ENCODE measurements around the gene PROM2. TPM values are rescaled to one million over a fixed set of nuclear protein-coding genes. Genes with fewer than 3 reads are reported as not detected.

PROM2 gene
- total and polyA plus RNA-seq, 10 of the 15 experiments (the other 5 are each of a cell fraction or from before 2014, with no cell fraction given) = 0.01 to 0.04 TPM; not detected in 8

DNA sequence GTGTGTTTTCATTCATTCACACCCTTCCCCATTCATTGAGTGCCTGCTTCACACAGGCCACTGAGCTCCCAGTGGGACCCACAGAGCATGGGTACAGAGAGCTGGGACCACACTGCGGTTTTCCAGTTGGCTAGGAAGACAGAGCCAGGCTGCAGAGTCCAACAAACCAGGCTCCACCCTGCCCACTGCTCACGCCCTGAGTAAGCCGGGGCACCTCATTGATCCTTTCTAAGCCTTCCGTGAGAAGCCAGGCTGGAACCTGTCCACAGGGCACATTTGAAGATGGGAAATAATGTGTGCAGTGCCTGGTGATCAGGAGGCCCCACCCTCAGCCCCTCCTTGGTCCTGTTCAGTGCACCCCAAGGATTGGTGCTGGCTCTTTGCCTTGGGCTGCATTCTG, 36.4 kb downstream of the PROM2 start:
- 21% methylated on average over 4 of the region's 4 CpGs for WGBS (ENCODE audit: insufficient coverage, insufficient replicate concordance, low lambda C conversion rate, missing lambda C conversion rate)

DNA sequence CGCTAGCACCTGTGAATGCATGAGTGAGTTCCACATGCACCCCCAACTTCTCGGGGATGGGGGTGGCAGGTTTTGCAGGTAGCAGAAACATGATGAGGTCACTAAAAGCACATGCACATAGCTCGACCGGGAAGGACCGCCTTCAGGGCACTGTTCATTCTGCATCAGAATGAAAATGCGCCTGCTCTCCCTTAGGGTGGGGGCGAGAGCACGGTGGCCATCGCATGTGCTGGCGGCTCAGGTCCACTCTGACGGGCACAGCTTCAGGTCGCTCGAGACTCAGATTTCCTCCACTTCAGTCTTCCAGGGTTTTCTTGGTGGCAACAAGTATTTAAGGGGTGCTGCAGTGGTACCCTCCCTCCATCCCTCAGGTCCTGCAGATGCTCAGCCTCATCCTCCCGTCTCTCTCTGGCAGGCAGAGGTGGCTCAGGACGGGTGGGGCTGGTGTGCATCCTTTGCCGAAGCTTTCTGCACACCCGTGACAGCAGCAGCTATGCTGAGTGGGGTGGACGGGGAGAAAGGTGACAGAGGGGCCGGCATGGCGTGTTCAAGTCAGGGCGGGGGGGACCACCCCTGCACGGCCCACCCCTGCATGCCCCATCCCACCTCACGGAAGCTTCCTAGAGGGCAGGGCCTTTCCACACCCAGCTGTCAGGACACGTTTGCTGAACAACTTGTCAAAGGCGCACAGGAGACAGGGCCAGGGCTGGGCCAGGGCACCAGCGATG, 37.7 kb downstream of the PROM2 start:
- no peak for DNase-seq (ENCODE audit: low read depth, low spot score)
- ATAC-seq = no peak
- CTCF ChIA-PET = no interaction called here
- no peak for FAIRE-seq
- POLR2A ChIA-PET = no interaction called here
- intact Hi-C loops (cut with micrococcal nuclease; ENCODE audit: unreplicated experiment) (no loop called here), in situ Hi-C loops (cut with MboI) (no loop called here)
- Histone ChIP-seq H3K27ac (ENCODE audit: control insufficient read depth, insufficient read depth) (no peak overlapping the region), H2AFZ (ENCODE audit: control insufficient read depth, low read depth, low read length) (no peak overlapping the region), H3K27me3 (replicated peaks in 1 of 2; ENCODE audit: control insufficient read depth in 2 of 2, insufficient read depth in 2 of 2, low read length in 1 of 2) (no peaks in the 10 kb centered on the region; a peak in 1 of 4 replicates), H3K4me1 (ENCODE audit: control insufficient read depth, insufficient read depth, low read length) (no peaks in the 10 kb centered on the region), H3K4me3 (no peak overlapping the region), H3K9me3 (replicated peaks; ENCODE audit: control insufficient read depth, insufficient read depth, low read length) (no peaks in the 10 kb centered on the region), H3K36me3 (ENCODE audit: control insufficient read depth in 2 of 2, insufficient read depth in 2 of 2, low read length in 1 of 2) (no peaks in the 10 kb centered on the region), H4K20me1 (ENCODE audit: control insufficient read depth, insufficient read depth) (no peaks in the 10 kb centered on the region), H3K4me2 (ENCODE audit: control insufficient read depth, insufficient read depth) (no peak overlapping the region), H3K79me2 (ENCODE audit: control insufficient read depth, insufficient read depth, low read length) (no peaks in the 10 kb centered on the region), H3K9ac (ENCODE audit: control insufficient read depth, insufficient read depth, low read length) (no peak overlapping the region)
- RAD21 ChIA-PET (ENCODE audit: unreplicated experiment) = interaction anchor here (0.6 kb wide), 1 partner anchor 75 kb away, joined by 3 read pairs; no protein-coding TSS in a partner anchor
- BruUV-seq (replicated peaks) = no TSS peak
- 36% methylated on average over 24 of the region's 26 CpGs for WGBS (ENCODE audit: insufficient coverage, insufficient replicate concordance, low lambda C conversion rate, missing lambda C conversion rate)
- SMC1A ChIA-PET (ENCODE audit: uncharacterized antibody, unreplicated experiment) = interaction anchor here (0.6 kb wide), 1 partner anchor 288 kb away, joined by 3 read pairs; no protein-coding TSS in a partner anchor
- TF ChIP-seq RCOR1 (conservative IDR thresholded peaks at IDR 0.05; ENCODE audit: low read depth, low read length) (no peak), BCL11A (IDR thresholded peaks at IDR 0.05; ENCODE audit: low read depth, low read length) (no peak), SIX5 (IDR thresholded peaks at IDR 0.05; ENCODE audit: low read depth, low read length, severe bottlenecking) (no peak), SMC3 (IDR thresholded peaks at IDR 0.05; ENCODE audit: borderline replicate concordance, low read length) (no peak), MTA2 (IDR thresholded peaks at IDR 0.05; ENCODE audit: low read depth) (no peak), YBX1 (IDR thresholded peaks at IDR 0.05) (no peak), EP300 (IDR thresholded peaks at IDR 0.05; ENCODE audit: borderline replicate concordance in 1 of 2, control insufficient read depth in 1 of 2, low read depth in 2 of 2, low read length in 2 of 2) (no peak), EGR1 (IDR thresholded peaks at IDR 0.05; ENCODE audit: borderline replicate concordance in 1 of 2, low read depth in 2 of 2, low read length in 2 of 2) (no peak), IRF4 (IDR thresholded peaks at IDR 0.05; ENCODE audit: low read depth, low read length) (no peak)
- TF ChIP-seq, protein P1, sequence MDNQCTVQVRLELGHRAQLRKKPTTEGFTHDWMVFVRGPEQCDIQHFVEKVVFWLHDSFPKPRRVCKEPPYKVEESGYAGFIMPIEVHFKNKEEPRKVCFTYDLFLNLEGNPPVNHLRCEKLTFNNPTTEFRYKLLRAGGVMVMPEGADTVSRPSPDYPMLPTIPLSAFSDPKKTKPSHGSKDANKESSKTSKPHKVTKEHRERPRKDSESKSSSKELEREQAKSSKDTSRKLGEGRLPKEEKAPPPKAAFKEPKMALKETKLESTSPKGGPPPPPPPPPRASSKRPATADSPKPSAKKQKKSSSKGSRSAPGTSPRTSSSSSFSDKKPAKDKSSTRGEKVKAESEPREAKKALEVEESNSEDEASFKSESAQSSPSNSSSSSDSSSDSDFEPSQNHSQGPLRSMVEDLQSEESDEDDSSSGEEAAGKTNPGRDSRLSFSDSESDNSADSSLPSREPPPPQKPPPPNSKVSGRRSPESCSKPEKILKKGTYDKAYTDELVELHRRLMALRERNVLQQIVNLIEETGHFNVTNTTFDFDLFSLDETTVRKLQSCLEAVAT (IDR thresholded peaks at IDR 0.05) = no peak
- TF ChIP-seq, protein P2, sequence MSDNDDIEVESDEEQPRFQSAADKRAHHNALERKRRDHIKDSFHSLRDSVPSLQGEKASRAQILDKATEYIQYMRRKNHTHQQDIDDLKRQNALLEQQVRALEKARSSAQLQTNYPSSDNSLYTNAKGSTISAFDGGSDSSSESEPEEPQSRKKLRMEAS (IDR thresholded peaks at IDR 0.05; ENCODE audit: low read depth, low read length) = no peak

More for the DNA sequence above, 36.4 kb downstream of the PROM2 start:
- DNase-seq (ENCODE audit: low read depth, low spot score) (no peak), ATAC-seq (no peak), FAIRE-seq (no peak)
- intact Hi-C loops (cut with micrococcal nuclease; ENCODE audit: unreplicated experiment) (no loop called here), in situ Hi-C loops (cut with MboI) (no loop called here)
- SMC1A ChIA-PET (ENCODE audit: uncharacterized antibody, unreplicated experiment) = no interaction called here
- Histone ChIP-seq H3K9me3 (replicated peaks; ENCODE audit: control insufficient read depth, insufficient read depth, low read length) (no peaks in the 10 kb centered on the region), H3K27me3 (replicated peaks in 1 of 2; ENCODE audit: control insufficient read depth in 2 of 2, insufficient read depth in 2 of 2, low read length in 1 of 2) (no peaks in the 10 kb centered on the region), H3K4me2 (ENCODE audit: control insufficient read depth, insufficient read depth) (no peak overlapping the region), H3K4me1 (ENCODE audit: control insufficient read depth, insufficient read depth, low read length) (no peaks in the 10 kb centered on the region), H4K20me1 (ENCODE audit: control insufficient read depth, insufficient read depth) (no peaks in the 10 kb centered on the region), H3K36me3 (ENCODE audit: control insufficient read depth in 2 of 2, insufficient read depth in 2 of 2, low read length in 1 of 2) (no peaks in the 10 kb centered on the region), H3K9ac (ENCODE audit: control insufficient read depth, insufficient read depth, low read length) (no peak overlapping the region), H3K4me3 (no peak overlapping the region), H3K79me2 (ENCODE audit: control insufficient read depth, insufficient read depth, low read length) (no peaks in the 10 kb centered on the region), H3K27ac (ENCODE audit: control insufficient read depth, insufficient read depth) (no peak overlapping the region), H2AFZ (ENCODE audit: control insufficient read depth, low read depth, low read length) (no peak overlapping the region)
- POLR2A ChIA-PET = no interaction called here
- no TSS peak for BruUV-seq (replicated peaks)
- RAD21 ChIA-PET (ENCODE audit: unreplicated experiment) = no interaction called here
- TF ChIP-seq FOS (IDR thresholded peaks at IDR 0.05; ENCODE audit: borderline replicate concordance, extremely low read depth, insufficient read length) (no peak), CREB1 (IDR thresholded peaks at IDR 0.05; ENCODE audit: low read depth) (no peak), JUND (IDR thresholded peaks at IDR 0.05; ENCODE audit: low read depth, low read length) (no peak), NFXL1 (IDR thresholded peaks at IDR 0.05; ENCODE audit: borderline replicate concordance) (no peak)
- TF ChIP-seq, protein P3, sequence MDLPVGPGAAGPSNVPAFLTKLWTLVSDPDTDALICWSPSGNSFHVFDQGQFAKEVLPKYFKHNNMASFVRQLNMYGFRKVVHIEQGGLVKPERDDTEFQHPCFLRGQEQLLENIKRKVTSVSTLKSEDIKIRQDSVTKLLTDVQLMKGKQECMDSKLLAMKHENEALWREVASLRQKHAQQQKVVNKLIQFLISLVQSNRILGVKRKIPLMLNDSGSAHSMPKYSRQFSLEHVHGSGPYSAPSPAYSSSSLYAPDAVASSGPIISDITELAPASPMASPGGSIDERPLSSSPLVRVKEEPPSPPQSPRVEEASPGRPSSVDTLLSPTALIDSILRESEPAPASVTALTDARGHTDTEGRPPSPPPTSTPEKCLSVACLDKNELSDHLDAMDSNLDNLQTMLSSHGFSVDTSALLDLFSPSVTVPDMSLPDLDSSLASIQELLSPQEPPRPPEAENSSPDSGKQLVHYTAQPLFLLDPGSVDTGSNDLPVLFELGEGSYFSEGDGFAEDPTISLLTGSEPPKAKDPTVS (IDR thresholded peaks at IDR 0.05; ENCODE audit: low read depth, low read length) = no peak
- CTCF ChIA-PET = no interaction called here
